Immature natural killer cell (primary cell): ENCODE results near the gene MMP24OS. TPM values are rescaled to one million over a fixed set of nuclear protein-coding genes. Genes with fewer than 3 reads are reported as not detected.

Experiments used
- DNase-seq, 3 donors: peaks; one replicate each; pipeline ENCODE4 v3.0.0; 2022; ENCODE audit warnings: mixed read lengths in 1 of 3
- H3K27ac Mint-ChIP-seq, 6 donors: one replicate each; pipeline ENCODE4 v1.8.0; 2020; ENCODE audit warnings: mixed read lengths in 6 of 6, mild to moderate bottlenecking in 5 of 6, inconsistent platforms in 4 of 6, moderate library complexity in 3 of 6
- H3K27me3 Mint-ChIP-seq, 3 donors: one replicate each; pipeline ENCODE4 v1.8.0; 2020 to 2021; ENCODE audit warnings: low read depth in 3 of 3, mild to moderate bottlenecking in 3 of 3, mixed read lengths in 3 of 3, moderate library complexity in 3 of 3, inconsistent platforms in 1 of 3
- H3K36me3 Mint-ChIP-seq, 3 donors: one replicate each; pipeline ENCODE4 v1.8.0; 2020; ENCODE audit warnings: mixed read lengths in 3 of 3, inconsistent platforms in 2 of 3, mild to moderate bottlenecking in 2 of 3
- H3K4me1 Mint-ChIP-seq, 2 donors: one replicate each; pipeline ENCODE4 v1.8.0; 2020; ENCODE audit warnings: inconsistent platforms in 2 of 2, mild to moderate bottlenecking in 2 of 2, mixed read lengths in 2 of 2, moderate library complexity in 1 of 2
- H3K4me3 Mint-ChIP-seq, 5 donors: one replicate each; pipeline ENCODE4 v1.8.0; 2020; ENCODE audit warnings: mild to moderate bottlenecking in 5 of 5, mixed read lengths in 5 of 5, inconsistent platforms in 3 of 5, moderate library complexity in 3 of 5
- H3K9me3 Mint-ChIP-seq, 6 donors: one replicate each; pipeline ENCODE4 v1.8.0; 2020; ENCODE audit warnings: mild to moderate bottlenecking in 6 of 6, mixed read lengths in 6 of 6, inconsistent platforms in 4 of 6, moderate library complexity in 3 of 6
- polyA plus RNA-seq, 3 donors: library from polyadenylated mRNA; unstranded; fragments of 300-500 nt; fragmentation: Illumina TruSeq; gene quantifications; one replicate each; pipeline ENCODE4 v1.2.3, GENCODE V29; 2021

The MMP24OS gene
- polyA plus RNA-seq, 3 donors from 2014 or later: 5.1 to 22.2 (median 17.7) TPM

- Mint-ChIP-seq H3K36me3 (peaks cover 0 to 4% (median 0%) of the 10 kb centered on the region in 3 donors), H3K4me1 (peaks cover 2 to 8% of the 10 kb centered on the region in 2 donors), H3K27ac (no peak overlapping the region), H3K9me3 (no peaks in the 10 kb centered on the region), H3K4me3 (no peak overlapping the region), H3K27me3 (peaks cover 0 to 3% (median 2%) of the 10 kb centered on the region in 3 donors)
- no peak for DNase-seq
Observed at GRCh38 chr20:35302421-35303335, 24.8 kb upstream of the MMP24OS start.

- no peak overlapping the region for H3K4me3 Mint-ChIP-seq
- peaks cover 0 to 4% (median 0%) of the 10 kb centered on the region in 3 donors for H3K36me3 Mint-ChIP-seq
- peaks cover 2 to 8% of the 10 kb centered on the region in 2 donors for H3K4me1 Mint-ChIP-seq
- H3K27ac Mint-ChIP-seq: no peak overlapping the region
- no peak for DNase-seq
- peaks cover 2 to 3% (median 2%) of the 10 kb centered on the region in 3 donors for H3K27me3 Mint-ChIP-seq
- no peaks in the 10 kb centered on the region for H3K9me3 Mint-ChIP-seq
Observed at GRCh38 chr20:35301426-35301825, 23.5 kb upstream of the MMP24OS start.

GRCh38 chr20:35300469-35301262 is 22.7 kb upstream of the MMP24OS start:
- H3K9me3 Mint-ChIP-seq: no peaks in the 10 kb centered on the region
- peaks cover 0 to 4% (median 0%) of the 10 kb centered on the region in 3 donors for H3K36me3 Mint-ChIP-seq
- no peak overlapping the region for H3K27ac Mint-ChIP-seq
- no peak for DNase-seq
- H3K4me3 Mint-ChIP-seq: no peak overlapping the region
- H3K4me1 Mint-ChIP-seq: peaks cover 2 to 8% of the 10 kb centered on the region in 2 donors
- H3K27me3 Mint-ChIP-seq: peaks cover 3% of the 10 kb centered on the region in 3 donors

- Mint-ChIP-seq H3K9me3 (no peaks in the 10 kb centered on the region), H3K27ac (no peak overlapping the region), H3K27me3 (peaks cover 3 to 5% (median 3%) of the 10 kb centered on the region in 3 donors), H3K36me3 (peaks cover 0 to 4% (median 0%) of the 10 kb centered on the region in 3 donors), H3K4me1 (peaks cover 2 to 13% of the 10 kb centered on the region in 2 donors), H3K4me3 (no peak overlapping the region)
- DNase-seq: no peak
Observed at GRCh38 chr20:35299780-35300179, 21.9 kb upstream of the MMP24OS start.

DNA sequence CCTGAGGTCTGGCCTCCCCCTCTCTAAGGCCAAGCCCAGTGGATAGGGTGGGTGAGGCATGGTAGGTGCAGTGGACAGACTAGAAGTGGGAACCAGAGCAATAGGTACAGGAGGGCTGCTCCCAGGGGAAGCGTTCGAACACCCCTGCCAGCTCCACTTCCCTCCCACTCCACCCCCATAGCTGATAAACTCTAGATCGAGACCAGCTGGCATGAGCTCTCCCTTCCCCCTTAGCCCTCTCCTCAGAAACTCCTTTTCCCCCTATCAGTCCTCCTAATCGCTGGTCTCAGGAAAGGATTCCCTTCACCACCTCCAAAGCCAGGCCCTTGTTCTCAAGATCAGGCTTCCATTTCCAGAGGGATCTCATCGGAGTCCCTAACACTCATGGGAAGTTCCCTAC is 20.3 kb upstream of the MMP24OS start:
- Mint-ChIP-seq H3K27ac (peak overlapping the region in 1 of 6 donors; percentile 62), H3K9me3 (no peaks in the 10 kb centered on the region), H3K27me3 (peaks cover 3 to 5% (median 3%) of the 10 kb centered on the region in 3 donors), H3K4me3 (no peak overlapping the region), H3K36me3 (peaks cover 0 to 4% (median 0%) of the 10 kb centered on the region in 3 donors), H3K4me1 (peaks cover 0 to 5% of the 10 kb centered on the region in 2 donors)
- DNase-seq: no peak

GRCh38 chr20:35297740-35298139 is 19.8 kb upstream of the MMP24OS start:
- Mint-ChIP-seq H3K27ac (no peak overlapping the region), H3K4me1 (peaks cover 0 to 5% of the 10 kb centered on the region in 2 donors), H3K27me3 (peaks cover 3 to 5% (median 5%) of the 10 kb centered on the region in 3 donors), H3K36me3 (peaks cover 0 to 4% (median 0%) of the 10 kb centered on the region in 3 donors), H3K4me3 (no peak overlapping the region), H3K9me3 (no peaks in the 10 kb centered on the region)
- no peak for DNase-seq

DNA sequence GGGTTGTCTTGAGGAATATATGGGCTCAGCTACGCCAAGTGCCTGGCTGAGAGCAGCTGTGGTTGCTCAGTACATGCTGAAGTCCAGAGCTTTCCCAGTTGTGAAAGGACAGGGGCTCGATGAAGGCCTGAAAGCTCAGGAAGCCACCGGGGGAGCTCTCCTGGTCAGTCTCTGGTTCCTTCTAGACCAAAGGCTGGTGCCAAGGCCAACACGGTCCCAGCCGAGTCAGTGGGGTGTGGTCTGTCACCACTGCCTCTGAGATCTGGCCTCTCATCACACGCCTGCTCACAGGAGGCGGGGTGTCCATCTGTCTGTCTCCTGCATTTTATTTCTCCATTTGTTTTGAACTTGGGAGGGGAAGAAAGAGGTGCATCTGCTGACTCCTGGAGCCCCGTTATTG is 19.2 kb upstream of the MMP24OS start:
- Mint-ChIP-seq H3K27me3 (peaks cover 5 to 8% (median 7%) of the 10 kb centered on the region in 3 donors), H3K36me3 (peaks cover 0 to 4% (median 0%) of the 10 kb centered on the region in 3 donors), H3K4me1 (peaks cover 0 to 5% of the 10 kb centered on the region in 2 donors), H3K4me3 (no peak overlapping the region), H3K27ac (no peak overlapping the region), H3K9me3 (no peaks in the 10 kb centered on the region)
- DNase-seq: no peak

DNA sequence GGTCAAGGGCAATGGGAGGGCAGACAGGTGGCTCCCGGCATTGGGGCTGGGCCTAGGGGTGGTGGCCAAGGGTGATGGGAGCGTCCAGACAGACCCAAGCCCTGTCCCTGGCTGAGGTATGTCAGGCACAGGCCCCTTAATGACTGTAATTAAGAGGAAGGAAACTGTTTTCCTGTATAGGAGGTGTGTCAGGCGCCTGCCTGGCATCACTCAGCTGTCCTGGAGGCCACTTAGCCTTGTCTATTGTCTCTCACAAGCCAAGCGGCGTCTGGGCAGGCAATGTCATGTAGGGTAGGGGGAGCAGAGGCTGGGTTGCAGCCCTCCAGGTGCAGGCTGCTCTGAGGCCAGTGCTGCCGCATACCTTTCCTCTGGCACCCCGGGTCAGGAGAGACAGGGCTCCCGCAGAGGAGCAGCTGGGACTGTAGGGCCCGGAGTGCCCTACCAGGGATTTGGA is 18.2 kb upstream of the MMP24OS start:
- Mint-ChIP-seq H3K27ac (peak overlapping the region in 1 of 6 donors; percentile 81), H3K4me3 (no peak overlapping the region)

GRCh38 chr20:35295674-35296073 is 17.8 kb upstream of the MMP24OS start:
- DNase-seq: no peak
- Mint-ChIP-seq H3K4me3 (no peak overlapping the region), H3K27me3 (peaks cover 7 to 8% (median 7%) of the 10 kb centered on the region in 3 donors), H3K4me1 (peaks cover 0 to 5% of the 10 kb centered on the region in 2 donors), H3K36me3 (no peaks in the 10 kb centered on the region), H3K27ac (peak overlapping the region in 3 of 6 donors; percentile 46 to 81 (median 59)), H3K9me3 (no peaks in the 10 kb centered on the region)

More for the DNA sequence above, 18.2 kb upstream of the MMP24OS start:
- H3K4me1 Mint-ChIP-seq: peaks cover 0 to 5% of the 10 kb centered on the region in 2 donors
- DNase-seq: no peak
- H3K27me3 Mint-ChIP-seq: peaks cover 5 to 8% (median 7%) of the 10 kb centered on the region in 3 donors
- no peaks in the 10 kb centered on the region for H3K36me3 Mint-ChIP-seq
- H3K9me3 Mint-ChIP-seq: no peaks in the 10 kb centered on the region

DNA sequence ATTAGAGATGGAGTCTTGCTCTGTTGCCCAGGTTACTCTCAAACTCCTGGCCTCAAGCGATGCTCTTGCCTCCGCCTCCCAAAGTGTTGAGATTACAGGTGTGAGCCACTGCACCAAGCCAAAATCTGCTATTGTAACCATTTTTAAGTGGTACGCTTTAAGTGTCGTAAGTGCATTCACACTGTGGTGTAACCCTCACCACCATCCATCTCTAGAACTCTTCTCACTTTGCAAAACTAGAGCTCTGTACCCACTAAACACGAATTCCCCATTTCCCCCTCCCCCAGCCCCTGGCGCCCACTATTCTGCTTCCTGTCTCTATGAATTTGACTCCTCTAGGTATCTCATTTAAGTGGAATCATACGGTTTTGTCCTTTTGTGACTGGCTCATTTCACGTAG is 17.1 kb upstream of the MMP24OS start:
- peaks cover 7 to 9% (median 8%) of the 10 kb centered on the region in 3 donors for H3K27me3 Mint-ChIP-seq
- no peaks in the 10 kb centered on the region for H3K36me3 Mint-ChIP-seq
- H3K27ac Mint-ChIP-seq: peak overlapping the region in 1 of 6 donors; percentile 81
- H3K4me1 Mint-ChIP-seq: peaks cover 0 to 5% of the 10 kb centered on the region in 2 donors
- H3K4me3 Mint-ChIP-seq: no peak overlapping the region
- DNase-seq: peak; percentile 28 to 41 (median 35)
- H3K9me3 Mint-ChIP-seq: no peaks in the 10 kb centered on the region

GRCh38 chr20:35294293-35294685 is 16.4 kb upstream of the MMP24OS start:
- Mint-ChIP-seq H3K4me3 (no peak overlapping the region), H3K36me3 (no peaks in the 10 kb centered on the region), H3K9me3 (no peaks in the 10 kb centered on the region), H3K4me1 (peaks cover 0 to 5% of the 10 kb centered on the region in 2 donors), H3K27ac (no peak overlapping the region), H3K27me3 (peaks cover 5 to 8% (median 7%) of the 10 kb centered on the region in 3 donors)
- DNase-seq: no peak

DNA sequence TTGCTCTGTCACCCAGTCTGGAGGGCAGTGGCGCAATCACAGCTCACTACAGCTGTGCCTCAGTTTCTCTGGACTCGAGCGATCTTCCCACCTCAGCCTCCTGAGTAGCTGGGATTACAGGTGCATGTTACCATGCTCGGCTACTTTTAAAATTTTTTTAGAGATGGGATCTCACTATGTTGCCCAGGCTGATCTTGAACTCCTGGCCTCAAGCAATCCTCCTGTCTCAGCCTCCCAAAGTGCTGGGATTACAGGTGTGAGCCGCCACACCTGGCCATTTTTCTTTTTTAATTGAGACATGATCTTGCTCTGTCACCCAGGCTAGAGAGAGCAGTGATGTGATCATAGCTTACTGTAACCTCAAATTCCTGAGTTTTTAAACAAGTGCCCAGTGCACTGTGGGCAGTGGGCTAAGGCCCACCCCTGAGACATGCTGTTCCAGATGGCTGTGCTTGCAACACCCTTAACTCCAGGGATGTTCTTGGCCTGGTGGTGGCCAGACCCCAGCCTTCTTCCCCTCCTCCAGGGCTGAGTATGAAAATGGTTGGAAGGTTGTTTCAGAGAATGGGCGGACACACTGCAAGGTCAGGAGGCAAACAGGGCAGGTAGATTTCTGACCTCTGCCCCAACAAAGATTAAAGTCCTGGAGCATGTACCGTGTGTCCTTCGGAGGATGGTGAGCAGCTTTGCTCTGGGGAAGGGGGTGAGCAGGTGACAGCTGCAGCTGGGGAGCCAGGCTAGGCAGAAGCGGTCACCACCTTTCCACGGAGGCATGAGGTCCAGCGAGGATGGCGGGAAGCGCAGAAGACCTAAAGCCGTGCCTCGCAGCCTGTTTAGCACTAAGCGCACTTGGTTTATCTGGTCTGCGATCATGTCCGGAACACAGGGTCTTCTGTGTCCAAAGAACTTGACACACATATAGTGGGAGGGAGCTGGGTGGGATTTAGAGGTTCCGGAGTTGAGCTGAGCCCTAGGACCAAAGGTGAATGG is 15.7 kb upstream of the MMP24OS start:
- no peaks in the 10 kb centered on the region for H3K9me3 Mint-ChIP-seq
- DNase-seq: no peak
- no peaks in the 10 kb centered on the region for H3K36me3 Mint-ChIP-seq
- peak overlapping the region in 1 of 6 donors; percentile 4 for H3K27ac Mint-ChIP-seq
- peaks cover 5 to 8% (median 6%) of the 10 kb centered on the region in 3 donors for H3K27me3 Mint-ChIP-seq
- H3K4me3 Mint-ChIP-seq: no peak overlapping the region
- H3K4me1 Mint-ChIP-seq: peaks cover 0 to 5% of the 10 kb centered on the region in 2 donors
